ENCODE data around the gene SLC25A3.
"Not testable (repeated sequence)": the region's sequence is repeated elsewhere in the genome, so short reads cannot be mapped to it uniquely, and the experiment has no call there.

Gene SLC25A3

GRCh38 chr12:98595243-98595988 is 1.9 kb downstream of the SLC25A3 start:
- FAIRE-seq = no peak

- FAIRE-seq = not testable (repeated sequence)
Measured at GRCh38 chr12:98597313-98597712, 3.8 kb downstream of the SLC25A3 start.

DNA sequence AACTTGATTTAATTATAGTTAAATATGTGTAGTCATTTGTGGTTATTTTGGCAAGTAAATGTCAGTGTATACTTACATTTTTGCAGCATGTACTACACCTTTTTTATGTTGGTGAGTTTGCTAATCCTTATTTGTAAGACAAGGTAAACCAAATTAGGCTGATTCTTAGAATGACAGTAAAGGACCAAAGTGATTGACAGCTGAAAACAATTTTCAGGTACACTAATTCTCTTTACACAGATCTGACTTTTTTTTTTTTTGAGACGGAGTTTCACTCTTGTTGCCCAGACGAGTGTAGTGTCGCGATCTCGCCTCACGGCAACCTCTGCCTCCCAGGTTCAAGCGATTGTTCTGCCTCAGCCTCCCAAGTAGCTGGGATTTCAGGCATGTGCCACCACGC is 8.4 kb downstream of the SLC25A3 start:
- FAIRE-seq = no peak

DNA sequence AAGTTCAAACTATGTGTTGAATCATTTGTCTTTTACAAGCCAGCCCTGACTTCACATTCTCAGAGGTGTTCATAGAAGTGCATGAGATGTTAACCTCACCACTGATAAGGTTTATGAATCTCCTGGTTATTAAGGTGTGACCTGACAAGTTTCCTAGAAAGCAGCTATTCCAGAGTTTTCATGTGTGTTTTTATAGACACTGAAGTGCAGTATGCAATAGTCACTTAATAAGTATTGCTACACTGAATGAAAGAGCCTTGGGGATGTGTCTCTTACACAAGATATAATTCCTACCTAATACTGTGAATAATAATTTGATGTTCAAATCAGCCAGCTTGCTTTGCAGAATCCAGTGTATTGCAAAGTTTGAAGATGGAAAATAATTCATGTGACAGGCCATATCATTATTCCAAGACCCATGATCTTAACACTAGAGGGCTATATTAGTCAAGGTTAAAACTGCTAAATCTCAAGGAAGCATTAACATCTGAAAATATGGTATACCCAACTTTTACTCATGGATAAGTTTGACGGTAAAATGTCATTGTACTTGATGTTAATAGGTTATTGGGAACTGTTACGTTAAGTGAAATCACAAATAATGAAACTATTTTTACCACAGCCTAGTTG is 13.0 kb downstream of the SLC25A3 start:
- FAIRE-seq = no peak

DNA sequence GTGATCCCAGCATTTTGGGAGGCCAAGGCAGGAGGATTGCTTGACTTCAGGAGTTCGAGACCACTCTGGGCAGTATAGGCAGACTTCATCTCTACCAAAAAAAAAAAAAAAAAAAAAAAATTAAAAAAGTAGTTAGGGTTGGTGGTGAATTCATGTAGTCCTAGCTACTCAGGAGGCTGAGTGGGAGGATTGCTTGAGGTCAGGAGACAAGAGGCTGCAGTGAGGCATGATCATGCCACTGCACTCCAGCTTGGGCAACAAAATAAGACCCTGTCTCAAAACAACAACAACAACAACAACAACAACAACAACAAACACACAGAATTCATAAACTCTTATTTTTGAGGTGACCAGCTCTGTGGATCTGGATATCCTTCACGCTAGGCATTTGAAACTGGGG is 17.1 kb downstream of the SLC25A3 start:
- FAIRE-seq = no peak

DNA sequence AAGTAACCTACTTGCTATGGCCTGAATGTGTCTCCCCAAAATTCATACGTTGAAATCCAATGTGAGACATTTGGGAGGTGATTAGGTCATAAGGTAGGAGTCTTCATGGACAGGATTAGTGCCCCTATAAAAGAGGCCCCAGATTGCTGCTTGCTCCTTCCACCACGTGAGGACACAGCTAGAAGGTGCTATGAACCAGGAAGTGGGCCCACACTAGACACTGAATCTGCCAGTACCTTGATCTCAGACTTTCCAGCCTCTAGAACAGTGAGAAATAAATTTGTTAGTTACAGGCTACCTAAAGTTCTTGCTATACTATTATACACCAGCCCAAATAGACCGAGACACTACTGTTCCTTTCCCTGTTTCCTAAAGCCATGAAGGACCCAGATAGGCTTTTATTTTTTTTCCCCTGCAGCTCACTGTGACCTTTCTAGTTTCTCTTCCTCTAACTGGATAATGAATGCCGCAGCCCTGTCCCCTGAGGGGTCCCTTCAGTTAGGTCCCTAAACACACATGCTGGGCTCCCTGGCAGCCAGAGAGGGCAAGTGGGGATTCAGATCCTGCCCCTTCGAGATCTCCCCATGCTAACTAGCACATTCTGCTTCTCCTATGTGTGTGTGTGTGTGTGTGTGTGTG is 19.3 kb downstream of the SLC25A3 start:
- no peak for FAIRE-seq

DNA sequence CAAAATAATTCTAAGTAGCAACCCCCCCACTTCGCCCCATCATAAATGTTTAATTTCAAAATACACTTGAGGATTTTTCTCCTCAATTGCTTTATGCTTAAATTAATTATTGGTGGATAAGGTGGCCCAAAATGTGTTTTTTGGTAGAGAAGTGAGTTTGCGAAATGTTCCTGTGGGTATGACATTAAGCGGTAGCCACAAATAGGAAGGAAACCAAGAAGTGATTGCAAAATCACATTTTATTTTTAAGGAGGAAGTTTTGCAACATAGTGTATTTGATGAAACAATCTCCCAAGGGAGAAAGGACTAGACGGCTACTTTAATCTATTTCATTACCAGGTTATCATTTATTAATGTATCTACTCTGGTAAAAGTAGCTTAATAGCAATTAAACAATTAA is 25.5 kb downstream of the SLC25A3 start:
- FAIRE-seq = no peak

DNA sequence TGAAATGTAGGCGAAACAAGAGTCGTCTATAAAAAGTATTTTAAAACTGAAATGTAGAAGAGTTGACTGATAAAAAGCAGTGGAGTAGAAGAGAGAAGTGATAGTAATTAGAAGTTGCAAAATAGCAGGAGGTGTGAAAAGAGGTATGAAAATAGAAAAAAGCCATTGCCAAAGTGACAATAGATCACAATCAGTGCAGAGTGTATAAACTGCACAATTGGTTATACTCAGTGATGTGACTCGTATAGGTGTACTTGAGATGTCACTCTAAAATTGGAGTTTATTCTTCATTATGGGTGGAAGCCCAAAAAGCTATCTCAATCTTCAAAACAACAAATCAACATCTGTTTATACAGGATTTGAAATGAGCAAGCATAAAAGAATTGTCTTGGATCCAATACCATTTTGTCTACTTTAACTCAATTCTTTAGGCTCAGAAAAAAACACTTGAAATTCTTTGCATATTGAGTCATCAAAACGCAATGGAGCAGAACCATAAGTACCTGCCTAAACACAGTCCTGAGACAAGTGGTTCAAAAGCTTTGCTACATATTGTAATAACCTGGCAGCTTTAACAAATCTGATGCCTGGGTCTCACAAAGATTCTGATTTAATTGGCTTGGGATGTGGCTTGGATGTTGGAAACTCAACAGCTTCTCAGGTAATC is 42.3 kb downstream of the SLC25A3 start:
- no peak for FAIRE-seq

GRCh38 chr12:98637068-98637467 is 43.6 kb downstream of the SLC25A3 start:
- no peak for FAIRE-seq

DNA sequence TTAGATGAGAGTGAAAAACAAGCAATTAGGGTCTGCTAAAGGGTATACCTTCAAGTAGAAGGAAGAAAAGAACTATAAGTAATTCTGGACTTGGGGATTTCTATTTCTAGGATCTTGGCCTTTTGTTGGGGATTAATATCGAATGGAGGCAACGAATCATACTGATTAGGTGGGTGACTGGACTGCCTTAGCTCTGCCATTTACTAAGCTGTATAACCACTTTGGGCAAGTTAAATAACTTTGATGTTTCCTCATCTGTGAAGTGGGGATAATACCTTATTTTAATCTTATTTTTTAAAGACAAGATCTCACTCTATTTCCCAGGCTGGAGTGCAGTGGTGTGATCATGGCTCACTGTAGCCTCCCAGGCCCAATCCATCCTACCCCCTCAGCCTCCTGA is 44.5 kb downstream of the SLC25A3 start:
- no peak for FAIRE-seq

- FAIRE-seq = no peak
Measured at GRCh38 chr12:98639491-98639890, 46.0 kb downstream of the SLC25A3 start.

- FAIRE-seq = not testable (repeated sequence)
Measured at GRCh38 chr12:98642801-98643200, 49.3 kb downstream of the SLC25A3 start.

DNA sequence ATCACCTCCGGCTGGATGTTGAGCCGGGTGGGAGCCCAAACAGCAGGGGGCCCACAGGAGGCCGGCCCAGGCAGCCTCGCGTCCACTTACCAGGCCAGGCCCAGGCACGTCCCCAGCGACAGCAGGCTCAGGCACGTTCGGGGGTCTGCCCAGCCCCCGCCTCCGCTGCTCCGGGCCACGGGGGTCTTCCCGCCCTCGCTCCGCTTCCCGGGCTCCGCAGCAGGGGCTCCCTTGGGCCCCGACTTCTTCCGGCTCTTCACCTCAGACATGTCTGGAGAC is 50.9 kb downstream of the SLC25A3 start:
- no peak for FAIRE-seq

DNA sequence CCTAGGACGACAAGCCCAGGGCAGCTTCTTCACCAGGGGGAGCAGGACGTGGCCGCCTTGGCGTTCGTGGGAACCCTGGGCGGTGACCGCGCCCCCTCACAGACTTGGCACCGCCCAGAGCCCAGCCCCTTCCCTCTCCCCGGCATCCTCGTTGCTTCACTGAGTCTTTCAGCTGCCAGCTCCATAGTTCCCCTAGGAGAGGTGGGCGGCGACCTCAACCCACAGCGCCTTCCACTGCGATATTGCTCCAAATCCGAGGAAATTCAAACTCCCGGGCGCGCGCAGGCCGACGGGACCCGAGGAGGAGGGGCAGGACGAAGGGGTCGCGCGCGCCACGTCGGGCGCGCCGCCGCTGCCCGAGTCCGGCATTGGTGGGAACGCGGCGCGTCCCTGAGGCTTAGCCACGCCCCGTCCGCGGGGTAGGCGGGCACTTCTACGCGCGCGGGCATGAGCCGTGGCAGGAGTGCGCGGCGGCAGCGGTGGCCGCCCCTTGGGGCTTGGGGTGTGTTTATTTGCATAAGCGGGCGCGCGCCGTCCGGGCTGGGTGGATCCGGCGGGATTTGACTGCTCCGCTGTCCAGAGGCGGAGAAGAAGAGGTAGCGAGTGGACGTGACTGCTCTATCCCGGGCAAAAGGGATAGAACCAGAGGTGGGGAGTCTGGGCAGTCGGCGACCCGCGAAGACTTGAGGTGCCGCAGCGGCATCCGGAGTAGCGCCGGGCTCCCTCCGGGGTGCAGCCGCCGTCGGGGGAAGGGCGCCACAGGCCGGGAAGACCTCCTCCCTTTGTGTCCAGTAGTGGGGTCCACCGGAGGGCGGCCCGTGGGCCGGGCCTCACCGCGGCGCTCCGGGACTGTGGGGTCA is 51.5 kb downstream of the SLC25A3 start, which contains the start of the genes APAF1 and IKBIP:
Gene APAF1 (plus strand): TSS at position 579 of the 860 bp plus-strand sequence. CDS start 3,070 bp downstream, outside the sequence.
Gene IKBIP (minus strand): TSS at position 77 of the 860 bp plus-strand sequence. CDS start 87 bp downstream, outside the sequence.
- no peak for FAIRE-seq

GRCh38 chr12:98645572-98646067 is 52.1 kb downstream of the SLC25A3 start:
- no peak for FAIRE-seq

GRCh38 chr12:98646294-98647090 is 53.0 kb downstream of the SLC25A3 start:
- FAIRE-seq = no peak

- no peak for FAIRE-seq
Measured at GRCh38 chr12:98651328-98651727, 57.8 kb downstream of the SLC25A3 start.

- FAIRE-seq = peak; percentile 89
Measured at GRCh38 chr12:98653866-98654493, 60.5 kb downstream of the SLC25A3 start.

Measured in TTC549 (cell line).